Measurements from ENCODE around the gene SLC43A1.
A peak's percentile ranks its signal among the peaks of the same experiment; 100 is the strongest.

SLC43A1 gene

GRCh38 chr11:57497303-57498247 is 17.9 kb downstream of the SLC43A1 start:
- DNase-seq (ENCODE audit: low spot score): no peak

DNA sequence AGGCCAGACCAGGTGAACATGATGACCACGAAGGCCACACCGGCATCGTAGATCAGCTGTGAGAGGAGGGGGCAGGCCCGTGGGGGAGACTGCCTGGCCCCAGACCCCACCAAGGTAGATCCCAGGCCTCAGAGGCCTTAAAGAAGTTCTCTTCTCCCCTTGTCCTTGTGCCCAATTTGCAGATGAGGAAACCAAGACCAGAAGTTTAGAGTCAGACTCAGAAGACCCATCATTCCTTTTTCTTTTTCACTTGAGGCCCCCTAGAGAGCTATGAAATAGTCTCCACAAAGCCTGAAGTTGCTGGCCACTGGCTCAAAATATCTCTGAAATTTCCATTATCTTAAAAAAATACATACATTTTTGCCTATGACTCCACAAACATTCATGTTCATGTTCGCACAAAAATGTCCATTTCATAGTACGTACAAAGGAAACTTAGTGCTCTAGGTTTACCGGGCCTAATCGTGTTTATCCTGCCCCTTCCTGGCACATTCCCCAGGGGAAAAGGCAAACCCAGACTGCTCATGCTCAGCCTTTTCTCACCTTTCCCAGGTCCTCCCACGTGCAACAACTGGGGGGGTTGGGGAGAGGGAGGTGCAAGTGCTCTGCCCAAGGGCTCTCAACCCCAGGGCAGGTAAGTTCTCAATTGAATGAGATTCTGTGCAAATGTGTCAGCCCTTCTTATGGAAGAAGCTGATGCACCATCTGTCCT is 19.2 kb downstream of the SLC43A1 start:
- no peak for DNase-seq (ENCODE audit: low spot score)

- peak; percentile 69 for DNase-seq (ENCODE audit: low spot score)
Measured at GRCh38 chr11:57493507-57494503, 21.7 kb downstream of the SLC43A1 start.

- DNase-seq (ENCODE audit: low spot score): peak; percentile 20
Measured at GRCh38 chr11:57491371-57492061, 24.0 kb downstream of the SLC43A1 start.

GRCh38 chr11:57490456-57491248 is 24.9 kb downstream of the SLC43A1 start:
- DNase-seq (ENCODE audit: low spot score): peak; percentile 45

DNA sequence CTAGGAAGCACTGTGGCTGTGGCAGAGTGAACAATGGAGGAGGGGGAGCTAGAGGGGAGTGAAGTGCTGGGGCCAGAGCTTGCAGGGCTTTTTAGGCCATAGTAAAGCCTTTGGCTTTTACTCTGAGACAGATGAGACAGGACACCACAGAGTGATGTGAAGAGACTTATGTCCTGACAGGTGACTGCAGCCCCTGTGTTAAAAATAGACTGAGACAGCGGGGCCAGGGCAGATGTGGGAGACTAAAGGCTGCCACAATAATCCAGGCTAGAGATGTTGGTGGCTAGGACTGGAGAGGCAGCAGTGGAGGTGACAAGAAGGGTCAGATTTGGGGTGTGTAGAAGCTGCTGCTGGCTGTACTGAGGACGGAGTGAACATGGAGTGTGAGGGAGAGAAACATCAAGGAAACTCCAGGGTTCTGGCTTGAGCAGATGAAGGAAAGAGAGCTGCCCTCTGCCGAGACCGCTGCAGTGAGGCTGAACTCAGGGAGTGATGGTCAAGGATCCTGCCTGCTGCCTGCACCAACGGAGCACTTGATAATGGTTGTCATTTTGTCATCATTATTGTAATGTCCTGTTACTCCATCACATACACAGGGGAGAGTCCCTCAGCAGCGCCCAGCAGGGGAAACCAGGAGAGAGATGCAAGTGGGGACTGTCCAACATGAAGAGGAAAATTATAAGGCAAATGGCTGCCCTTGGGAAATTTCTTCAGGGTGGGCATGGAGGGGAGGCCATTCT is 27.4 kb downstream of the SLC43A1 start:
- DNase-seq (ENCODE audit: low spot score): no peak

GRCh38 chr11:57487021-57487778 is 28.3 kb downstream of the SLC43A1 start:
- no peak for DNase-seq (ENCODE audit: low spot score)

GRCh38 chr11:57485217-57485990 is 30.1 kb downstream of the SLC43A1 start:
- no peak for DNase-seq (ENCODE audit: low spot score)

GRCh38 chr11:57484141-57484710 is 31.3 kb downstream of the SLC43A1 start:
- no peak for DNase-seq (ENCODE audit: low spot score)

GRCh38 chr11:57483562-57483918 is 32.0 kb downstream of the SLC43A1 start:
- no peak for DNase-seq (ENCODE audit: low spot score)

GRCh38 chr11:57482782-57483561 is 32.5 kb downstream of the SLC43A1 start:
- DNase-seq (ENCODE audit: low spot score): peak; percentile 28

DNA sequence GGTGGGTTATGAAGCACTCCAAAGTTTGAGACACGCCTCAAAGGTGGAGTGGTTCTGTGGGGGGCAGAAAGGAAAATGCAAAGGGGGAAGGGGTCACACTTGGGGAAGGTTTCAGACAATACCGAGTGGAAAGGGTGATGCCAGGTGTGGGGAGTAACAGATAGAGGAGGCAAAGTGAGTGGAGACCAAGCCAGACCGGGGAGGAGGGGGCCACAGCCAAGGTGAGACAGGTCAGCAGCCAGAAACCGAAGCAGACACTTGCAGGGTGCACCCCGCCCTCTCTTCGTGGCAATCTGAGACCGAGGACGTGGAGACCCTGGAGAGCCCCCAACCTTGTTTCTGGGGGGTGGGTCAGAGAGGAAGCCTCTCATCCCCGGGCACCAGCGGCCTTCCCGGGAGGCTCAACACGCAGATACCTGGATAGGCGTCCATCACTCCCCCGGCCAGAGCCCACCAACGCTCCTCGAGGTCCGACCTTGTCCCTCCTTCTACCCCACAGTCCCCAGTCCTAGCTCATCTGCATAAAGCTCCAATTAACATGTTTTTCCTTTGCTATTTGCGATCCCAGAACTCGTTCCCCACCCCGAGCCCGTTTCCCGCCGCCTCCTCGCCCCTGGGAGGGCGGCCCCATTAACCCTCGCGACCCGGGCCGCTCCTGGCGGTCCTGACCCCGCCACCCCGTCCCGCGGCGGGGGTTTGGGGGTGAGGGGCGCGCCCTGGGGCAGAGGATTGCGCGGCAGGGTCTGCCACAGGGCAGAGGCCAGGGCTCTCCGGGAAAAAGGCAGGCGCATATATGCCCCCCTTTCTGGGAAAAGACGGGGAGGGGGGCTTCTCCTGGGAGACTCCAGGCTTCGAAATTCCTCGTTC is 33.4 kb downstream of the SLC43A1 start:
- no peak for DNase-seq (ENCODE audit: low spot score)

- DNase-seq (ENCODE audit: low spot score): no peak
Measured at GRCh38 chr11:57481315-57481714, 34.2 kb downstream of the SLC43A1 start.

GRCh38 chr11:57480409-57481137 is 34.9 kb downstream of the SLC43A1 start:
- DNase-seq (ENCODE audit: low spot score): peak; percentile 57

DNA sequence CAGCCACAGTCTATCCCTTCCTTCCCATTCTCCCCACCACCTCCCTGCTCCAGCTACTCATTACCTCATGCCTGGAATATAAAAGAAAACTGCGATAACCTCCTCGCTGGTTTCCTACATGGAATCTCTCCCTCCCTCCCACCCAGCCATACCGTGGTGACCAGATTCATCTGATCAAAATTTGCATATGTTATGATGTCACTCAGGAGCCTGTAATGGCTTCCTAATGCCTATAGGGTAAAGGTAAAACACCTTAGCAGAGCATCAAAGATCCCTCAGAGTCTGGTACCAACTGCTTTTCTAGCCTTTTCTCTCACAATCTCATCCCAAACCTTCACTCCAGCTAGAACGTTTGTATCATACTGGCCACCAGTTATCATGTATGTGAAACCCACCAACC is 35.6 kb downstream of the SLC43A1 start:
- no peak for DNase-seq (ENCODE audit: low spot score)

Data from kidney tubule cell (primary cell).